HT1080 (cell line): Measurements from ENCODE around the gene TM6SF1. TPM values are rescaled to one million over a fixed set of nuclear protein-coding genes. Genes with fewer than 3 reads are reported as not detected.
A peak's percentile ranks its signal among the peaks of the same experiment; 100 is the strongest.
"Not testable (repeated sequence)": the region's sequence is repeated elsewhere in the genome, so short reads cannot be mapped to it uniquely, and the experiment has no call there.

Experiments used
- DNase-seq: peaks from one replicate; pipeline ENCODE4 v3.0.0-alpha.2; 2015; ENCODE audit warnings: low read depth
- polyA plus RNA-seq, 2 experiments: library from polyadenylated mRNA; depleted of rRNA; stranded (reverse); fragments of >200 nt; gene quantifications; 2 replicates each; pipeline ENCODE4 v1.2.3, GENCODE V29; 2015
- total RNA-seq: library from RNA; depleted of rRNA; stranded (reverse); fragments of >200 nt; shearing (Covaris generic); gene quantifications from 2 replicates; pipeline ENCODE4 v1.2.3, GENCODE V29; 2014; rRNA removed

TM6SF1 gene
- total RNA-seq: not detected in 2 replicates
- polyA plus RNA-seq (2015; cell fraction: cytosol; rRNA removed): 0.63 and 1.1 TPM in 2 replicates
- polyA plus RNA-seq (2015; cell fraction: nucleus; rRNA removed): 0.54 and 0.61 TPM in 2 replicates

- DNase-seq: no peak
Observed at GRCh38 chr15:83106994-83107840, at the start of gene TM6SF1. TSS of gene TM6SF1 (plus strand) at chr15:83107645. CDS start at chr15:83107681, 36 bp downstream.

GRCh38 chr15:83057696-83058376, 49.6 kb upstream of the TM6SF1 start:
- no peak for DNase-seq

- no peak for DNase-seq
Observed at GRCh38 chr15:83061680-83062079, 45.8 kb upstream of the TM6SF1 start.

- no peak for DNase-seq
Observed at GRCh38 chr15:83062768-83063180, 44.7 kb upstream of the TM6SF1 start.

GRCh38 chr15:83063551-83063950, 43.9 kb upstream of the TM6SF1 start:
- DNase-seq: no peak

- DNase-seq: no peak
Observed at GRCh38 chr15:83064859-83065258, 42.6 kb upstream of the TM6SF1 start.

- DNase-seq: no peak
Observed at GRCh38 chr15:83065431-83065830, 42.0 kb upstream of the TM6SF1 start.

GRCh38 chr15:83066034-83066733, 41.3 kb upstream of the TM6SF1 start:
- no peak for DNase-seq

- DNase-seq: peak; percentile 97
Observed at GRCh38 chr15:83066734-83067637, 40.5 kb upstream of the TM6SF1 start, which contains the start of gene BTBD1. TSS of gene BTBD1 (minus strand) at chr15:83067252. CDS start at chr15:83067151, 101 bp downstream.

- no peak for DNase-seq
Observed at GRCh38 chr15:83067638-83067962, 39.8 kb upstream of the TM6SF1 start.

- DNase-seq: no peak
Observed at GRCh38 chr15:83068054-83068453, 39.4 kb upstream of the TM6SF1 start.

- peak; percentile 62 for DNase-seq
Observed at GRCh38 chr15:83069211-83069642, 38.2 kb upstream of the TM6SF1 start.

GRCh38 chr15:83077491-83078230, 29.8 kb upstream of the TM6SF1 start:
- no peak for DNase-seq

- DNase-seq: peak; percentile 17
Observed at GRCh38 chr15:83078712-83079111, 28.7 kb upstream of the TM6SF1 start.

GRCh38 chr15:83081256-83082014, 26.0 kb upstream of the TM6SF1 start:
- no peak for DNase-seq

- no peak for DNase-seq
Observed at GRCh38 chr15:83082730-83083386, 24.6 kb upstream of the TM6SF1 start.

GRCh38 chr15:83085461-83085860, 22.0 kb upstream of the TM6SF1 start:
- not testable (repeated sequence) for DNase-seq

GRCh38 chr15:83085864-83086552, 21.4 kb upstream of the TM6SF1 start:
- not testable (repeated sequence) for DNase-seq
